Ascending aorta (tissue), 2 donors: ENCODE measurements around the gene JMJD6. TPM values are rescaled to one million over a fixed set of nuclear protein-coding genes. Genes with fewer than 3 reads are reported as not detected.
A peak's percentile ranks its signal among the peaks of the same experiment; 100 is the strongest.
"Not testable (repeated sequence)": the region's sequence is repeated elsewhere in the genome, so short reads cannot be mapped to it uniquely, and the experiment has no call there.

Experiments used
- DNase-seq, 2 donors: peaks; one replicate each; pipeline ENCODE4 v3.0.0-alpha.2; 2019; ENCODE audit warnings: low spot score in 2 of 2
- H3K27ac ChIP-seq, 2 donors: fragments of 200-600 bp; sonication (generic); one replicate each; pipeline ENCODE4 v1.5.1; 2016 to 2017; ENCODE audit warnings: mild to moderate bottlenecking in 1 of 2
- H3K27me3 ChIP-seq: fragments of 200-600 bp; sonication (generic); one replicate; pipeline ENCODE4 v1.5.1; 2017
- H3K36me3 ChIP-seq, 2 donors: fragments of 200-600 bp; sonication (generic); one replicate each; pipeline ENCODE4 v1.5.1; 2016
- H3K4me1 ChIP-seq, 2 donors: fragments of 200-600 bp; sonication (generic); one replicate each; pipeline ENCODE4 v1.5.1; 2016 to 2017; ENCODE audit warnings: mild to moderate bottlenecking in 1 of 2
- H3K4me3 ChIP-seq, 2 donors: fragments of 200-600 bp; sonication (generic); one replicate each; pipeline ENCODE4 v1.5.1; 2016 to 2017; ENCODE audit warnings: mild to moderate bottlenecking in 1 of 2
- H3K9me3 ChIP-seq, 2 donors: fragments of 200-600 bp; sonication (generic); one replicate each; pipeline ENCODE4 v1.5.1; 2016
- CTCF ChIP-seq, 3 experiments: fragments of 200-600 bp in 2 of 3; fragments of 450-650 bp in 1 of 3; sonication (generic) in 2 of 3; IDR thresholded peaks; one replicate each; pipeline ENCODE4 v1.5.1; 2016 to 2019; ENCODE audit warnings: antibody characterized with exemption in 3 of 3, mild to moderate bottlenecking in 1 of 3, moderate library complexity in 1 of 3
- intact Hi-C: fragments of 100-400 bp; cut with DNase I; formaldehyde crosslinking; loops from one replicate; pipeline ENCODE4 v1.15.1; 2023
- total RNA-seq: library from RNA; depleted of rRNA; stranded (reverse); fragments of >200 nt; gene quantifications from one replicate; pipeline ENCODE4 v1.1.0, GENCODE V29; 2016

The JMJD6 gene
- total RNA-seq, 1 donor from 2014 or later = 29.4 TPM

- Histone ChIP-seq H3K4me1 (no peaks in the 10 kb centered on the region), H3K27me3 (no peaks in the 10 kb centered on the region), H3K9me3 (no peaks in the 10 kb centered on the region), H3K4me3 (no peak overlapping the region), H3K27ac (no peak overlapping the region), H3K36me3 (peaks cover 39 to 56% of the 10 kb centered on the region in 2 donors)
- no peak for DNase-seq
- intact Hi-C loops = no loop called here
- TF ChIP-seq CTCF (IDR thresholded peaks at IDR 0.05) = no peak
Measured at GRCh38 chr17:76747716-76748363, 21.4 kb upstream of the JMJD6 start.

- DNase-seq, intact Hi-C loops, H3K27me3 ChIP-seq, H3K27ac ChIP-seq, H3K9me3 ChIP-seq, H3K4me3 ChIP-seq, H3K4me1 ChIP-seq: not testable (repeated sequence)
- peaks cover 50 to 67% of the 10 kb centered on the region in 2 donors for H3K36me3 ChIP-seq
Measured at GRCh38 chr17:76745785-76746184, 19.4 kb upstream of the JMJD6 start.

- intact Hi-C loops = no loop called here
- no peak overlapping the region for H3K27ac ChIP-seq
- no peak for TF ChIP-seq CTCF (IDR thresholded peaks at IDR 0.05)
- no peak overlapping the region for H3K4me3 ChIP-seq
- no peak for DNase-seq
- no peaks in the 10 kb centered on the region for H3K27me3 ChIP-seq
- H3K36me3 ChIP-seq = peaks cover 50 to 67% of the 10 kb centered on the region in 2 donors
- H3K4me1 ChIP-seq = peaks cover 0 to 7% of the 10 kb centered on the region in 2 donors
- H3K9me3 ChIP-seq = no peaks in the 10 kb centered on the region
Measured at GRCh38 chr17:76744747-76745146, 18.3 kb upstream of the JMJD6 start.

GRCh38 chr17:76742958-76743357 is 16.6 kb upstream of the JMJD6 start:
- no peak overlapping the region for H3K4me3 ChIP-seq
- intact Hi-C loops = no loop called here
- no peak for DNase-seq
- H3K36me3 ChIP-seq = peaks cover 49 to 54% of the 10 kb centered on the region in 2 donors
- H3K27me3 ChIP-seq = no peaks in the 10 kb centered on the region
- no peaks in the 10 kb centered on the region for H3K9me3 ChIP-seq
- peaks cover 2 to 21% of the 10 kb centered on the region in 2 donors for H3K4me1 ChIP-seq
- no peak overlapping the region for H3K27ac ChIP-seq
- no peak for TF ChIP-seq CTCF (IDR thresholded peaks at IDR 0.05)

GRCh38 chr17:76740329-76741118 is 14.1 kb upstream of the JMJD6 start:
- Histone ChIP-seq H3K27ac (peak overlapping the region; percentile 73 to 78), H3K9me3 (no peaks in the 10 kb centered on the region), H3K27me3 (no peaks in the 10 kb centered on the region), H3K36me3 (peaks cover 29 to 39% of the 10 kb centered on the region in 2 donors), H3K4me1 (peaks cover 2 to 24% of the 10 kb centered on the region in 2 donors), H3K4me3 (peak overlapping the region in 1 of 2 donors; percentile 92)
- no peak for TF ChIP-seq CTCF (IDR thresholded peaks at IDR 0.05)
- peak in 1 of 2 donors; percentile 78 for DNase-seq
- intact Hi-C loops = no loop called here

- not testable (repeated sequence) for DNase-seq, H3K27me3 ChIP-seq, H3K9me3 ChIP-seq
- H3K4me3 ChIP-seq = peak overlapping the region in 1 of 2 donors; percentile 92
- H3K4me1 ChIP-seq = peaks cover 5 to 33% of the 10 kb centered on the region in 2 donors
- peak overlapping the region; percentile 73 to 78 for H3K27ac ChIP-seq
- peaks cover 22 to 39% of the 10 kb centered on the region in 2 donors for H3K36me3 ChIP-seq
- intact Hi-C loops = loop anchor here (5.0 to 10.0 kb wide), 2 partner anchors 182 to 665 kb away; no protein-coding TSS in a partner anchor
Measured at GRCh38 chr17:76739568-76740115, 13.2 kb upstream of the JMJD6 start.
